GM12873 (cell line): ENCODE measurements around the gene GTPBP2.

Experiments used
- CTCF ChIP-seq: IDR thresholded peaks from 2 replicates; pipeline ENCODE4 v1.5.1; 2012; ENCODE audit warnings: low read depth, mild to moderate bottlenecking, moderate library complexity, low read length, control low read depth; ENCODE audit not compliant: insufficient read depth; ENCODE audit errors: missing control alignments

The GTPBP2 gene

DNA sequence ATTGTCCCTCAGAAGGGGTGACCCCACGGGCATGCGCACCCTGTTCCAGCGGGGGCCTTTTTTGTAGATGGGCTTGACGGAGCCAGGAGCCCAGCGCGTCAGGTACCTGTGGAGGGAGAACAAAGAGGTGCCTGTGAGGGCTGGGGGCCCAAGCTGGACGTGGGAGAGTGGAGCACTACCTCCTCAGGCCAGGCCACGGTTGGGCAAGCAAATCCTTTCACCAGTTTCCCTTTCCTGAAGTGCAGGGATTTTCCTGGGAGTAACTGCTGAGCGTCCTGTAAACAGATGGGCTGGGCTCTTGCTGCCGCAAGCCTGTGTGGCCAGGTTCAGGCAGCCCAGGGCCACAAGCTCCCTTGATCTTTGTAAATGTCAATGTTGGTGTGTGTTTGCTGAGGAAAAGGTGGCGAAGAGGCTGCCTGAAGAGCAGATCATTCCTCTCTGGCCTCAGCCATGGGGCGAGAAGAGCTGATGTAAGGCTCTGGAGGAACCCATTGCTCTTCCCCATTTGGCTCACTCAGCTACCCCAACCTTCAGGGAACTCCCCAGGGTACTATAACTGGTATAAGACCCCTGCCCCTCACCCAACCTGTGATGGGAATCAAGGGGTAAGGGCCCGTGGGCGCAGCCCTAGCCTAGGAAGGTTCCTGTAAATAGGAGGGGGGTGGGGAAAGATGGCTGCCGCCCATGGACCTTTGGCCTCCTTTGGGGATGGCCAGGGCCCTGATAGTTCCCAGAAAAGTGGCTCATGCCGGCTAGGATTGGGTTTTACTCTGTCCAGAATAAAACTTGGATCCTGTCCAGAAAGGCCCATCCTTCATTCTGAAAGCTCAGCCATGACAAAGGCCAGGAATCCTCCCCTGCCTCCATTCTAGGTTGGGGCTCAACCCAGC is 43.0 kb upstream of the GTPBP2 start:
- no peak for TF ChIP-seq CTCF

DNA sequence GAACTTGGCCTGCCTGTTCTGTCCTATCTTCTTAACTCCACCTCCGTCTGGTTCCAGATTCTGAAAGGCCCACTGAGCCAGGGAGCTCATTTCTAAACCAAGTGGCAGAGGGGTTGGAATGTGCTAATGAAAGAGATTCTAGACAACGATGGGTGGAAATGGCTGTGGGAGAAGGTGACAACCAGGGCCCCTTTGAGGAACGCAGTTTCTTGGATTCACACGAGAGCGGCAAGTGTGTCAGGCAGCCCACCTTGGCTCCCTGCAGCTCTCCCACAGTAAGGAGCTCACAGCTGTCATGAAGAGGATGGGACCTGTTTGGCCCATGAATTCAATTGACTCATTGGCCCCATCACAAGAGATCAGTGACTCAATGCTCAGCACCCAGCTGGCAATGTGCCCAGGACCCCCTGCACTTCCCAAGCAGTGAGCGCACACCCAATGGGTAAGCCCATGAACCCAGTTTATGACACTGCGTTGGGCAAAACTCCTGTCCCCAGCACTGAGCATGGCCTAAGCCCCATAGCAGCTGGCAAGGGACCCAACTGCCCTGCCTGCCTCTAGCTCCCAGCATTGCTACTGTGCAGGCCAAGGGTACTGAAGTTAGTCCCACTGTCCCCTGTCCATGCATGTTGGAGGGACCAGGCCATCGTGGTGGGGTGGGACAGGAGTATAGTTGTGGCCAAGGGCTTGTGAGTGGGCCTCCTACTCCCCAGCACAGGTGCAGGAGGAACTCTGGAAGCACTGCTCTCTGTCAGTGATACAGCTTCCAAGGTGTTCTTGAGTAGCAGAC is 42.1 kb upstream of the GTPBP2 start:
- TF ChIP-seq CTCF = no peak

- TF ChIP-seq CTCF = no peak
These were observed 41.5 kb upstream of the GTPBP2 start for GRCh38 chr6:43670623-43670986.

- TF ChIP-seq CTCF = no peak
These were observed 41.0 kb upstream of the GTPBP2 start for GRCh38 chr6:43669922-43670622.

- no peak for TF ChIP-seq CTCF
These were observed 40.2 kb upstream of the GTPBP2 start for GRCh38 chr6:43669050-43669921.

DNA sequence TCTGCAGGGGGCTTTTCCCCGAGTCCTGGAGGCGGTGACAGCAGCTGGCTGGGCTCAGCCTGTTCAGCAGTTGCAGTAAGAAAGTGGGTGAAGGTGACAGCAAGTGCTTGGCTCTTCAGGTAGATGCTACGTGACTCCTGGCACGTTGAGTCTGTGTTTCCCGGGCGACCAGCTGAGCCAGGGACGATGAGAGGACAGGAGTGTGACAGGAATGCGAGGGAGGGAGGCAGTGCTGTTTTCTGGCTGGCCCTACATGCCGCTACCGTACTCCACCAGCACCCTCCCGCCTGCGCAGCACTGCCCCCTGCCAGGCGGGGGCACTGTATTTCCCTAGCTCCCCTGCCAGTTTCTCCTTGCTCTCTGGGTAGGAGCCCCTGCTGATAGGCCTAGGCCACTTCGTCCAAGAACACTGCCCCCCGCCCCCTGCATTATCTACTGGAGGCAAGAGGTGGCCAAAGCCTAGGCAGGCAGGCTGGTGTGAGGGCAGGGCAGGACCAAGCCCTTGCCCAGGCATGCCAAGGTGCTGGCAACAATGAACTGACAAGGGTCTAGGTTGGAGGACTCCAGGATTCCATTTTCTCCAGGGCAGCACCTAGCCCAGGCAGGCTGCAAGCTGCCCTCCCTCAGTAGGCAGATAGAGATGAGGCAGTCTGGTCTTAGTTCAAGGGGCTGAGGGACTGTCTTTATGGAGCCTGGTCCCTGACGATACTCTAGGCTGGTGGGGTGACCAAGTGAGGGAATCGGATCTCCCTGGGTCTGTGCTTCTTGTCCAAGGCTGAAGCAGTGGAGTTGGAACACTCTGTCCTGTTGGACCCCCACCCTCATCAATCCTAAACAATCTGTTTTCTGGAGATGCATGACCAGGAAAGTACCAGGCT is 39.3 kb upstream of the GTPBP2 start:
- TF ChIP-seq CTCF = peak; percentile 73
